Coronary artery (tissue), 2 donors: ENCODE data around the gene GRID1.

Experiments used
- DNase-seq: peaks from one replicate; pipeline ENCODE4 v3.0.0-alpha.2; 2017; ENCODE audit warnings: low spot score
- H3K27ac ChIP-seq, 2 donors: fragments of 200-600 bp; sonication (generic); one replicate each; pipeline ENCODE4 v1.5.1; 2016 to 2019
- H3K4me3 ChIP-seq: fragments of 200-600 bp; sonication (generic); 2 replicates; pipeline ENCODE4 v1.5.1; 2016; ENCODE audit warnings: mild to moderate bottlenecking, moderate library complexity
- TF ChIP-seq, protein P1 (sequence below): fragments of 200-600 bp; sonication (generic); IDR thresholded peaks from one replicate; pipeline ENCODE4 v1.5.1; 2019; ENCODE audit warnings: antibody characterized with exemption

GRID1 gene

DNA sequence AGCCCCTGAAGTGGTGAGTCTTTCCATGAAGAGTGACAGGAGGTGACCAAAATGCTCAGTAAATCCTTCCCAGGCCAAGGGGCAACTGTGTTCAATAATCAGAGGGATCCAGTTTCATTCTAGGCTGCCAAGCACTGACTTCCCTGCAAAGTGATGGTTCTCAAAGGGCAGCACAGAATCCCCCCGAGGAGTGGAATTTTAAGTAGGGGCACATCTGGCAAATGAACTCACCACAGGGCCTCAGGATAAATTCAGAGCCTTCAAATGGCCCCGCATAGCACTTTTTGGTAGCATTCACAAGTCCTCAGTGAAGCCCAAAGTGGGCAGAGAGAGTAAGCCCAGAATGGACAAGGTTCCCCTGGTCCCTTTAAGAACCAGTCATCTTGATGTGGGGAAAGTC, 602.5 kb downstream of the GRID1 start:
- Histone ChIP-seq H3K27ac (no peak overlapping the region), H3K4me3 (no peak overlapping the region)
- no peak for DNase-seq
- TF ChIP-seq, protein P1, sequence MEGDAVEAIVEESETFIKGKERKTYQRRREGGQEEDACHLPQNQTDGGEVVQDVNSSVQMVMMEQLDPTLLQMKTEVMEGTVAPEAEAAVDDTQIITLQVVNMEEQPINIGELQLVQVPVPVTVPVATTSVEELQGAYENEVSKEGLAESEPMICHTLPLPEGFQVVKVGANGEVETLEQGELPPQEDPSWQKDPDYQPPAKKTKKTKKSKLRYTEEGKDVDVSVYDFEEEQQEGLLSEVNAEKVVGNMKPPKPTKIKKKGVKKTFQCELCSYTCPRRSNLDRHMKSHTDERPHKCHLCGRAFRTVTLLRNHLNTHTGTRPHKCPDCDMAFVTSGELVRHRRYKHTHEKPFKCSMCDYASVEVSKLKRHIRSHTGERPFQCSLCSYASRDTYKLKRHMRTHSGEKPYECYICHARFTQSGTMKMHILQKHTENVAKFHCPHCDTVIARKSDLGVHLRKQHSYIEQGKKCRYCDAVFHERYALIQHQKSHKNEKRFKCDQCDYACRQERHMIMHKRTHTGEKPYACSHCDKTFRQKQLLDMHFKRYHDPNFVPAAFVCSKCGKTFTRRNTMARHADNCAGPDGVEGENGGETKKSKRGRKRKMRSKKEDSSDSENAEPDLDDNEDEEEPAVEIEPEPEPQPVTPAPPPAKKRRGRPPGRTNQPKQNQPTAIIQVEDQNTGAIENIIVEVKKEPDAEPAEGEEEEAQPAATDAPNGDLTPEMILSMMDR, result no peak

DNA sequence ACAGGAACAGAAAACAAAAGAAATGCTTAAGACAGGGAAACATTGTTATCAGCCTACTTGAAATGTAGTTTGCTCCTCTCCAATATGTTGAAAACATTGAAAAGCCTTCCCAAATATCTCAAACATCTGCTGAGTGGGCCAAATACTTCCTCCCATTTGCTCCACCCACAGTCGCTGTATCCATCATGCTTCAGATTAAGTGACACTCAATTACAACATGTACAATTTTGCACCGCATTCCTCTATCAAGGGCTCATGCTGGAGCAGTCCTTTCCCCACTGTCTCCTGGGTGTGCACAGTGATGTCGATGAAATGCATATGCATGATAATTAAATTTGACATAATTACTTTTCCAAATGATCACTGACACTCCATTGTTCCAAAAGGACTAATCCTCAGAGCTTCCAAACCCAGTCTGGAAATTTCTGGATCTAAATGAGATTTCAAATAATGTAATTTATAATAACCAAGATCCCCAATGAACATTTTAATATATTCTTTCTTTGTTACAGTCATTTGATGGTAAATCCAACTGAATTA, 604.6 kb downstream of the GRID1 start:
- Histone ChIP-seq H3K4me3 (no peak overlapping the region), H3K27ac (no peak overlapping the region)
- TF ChIP-seq, protein P1, result no peak
- DNase-seq, result no peak

DNA sequence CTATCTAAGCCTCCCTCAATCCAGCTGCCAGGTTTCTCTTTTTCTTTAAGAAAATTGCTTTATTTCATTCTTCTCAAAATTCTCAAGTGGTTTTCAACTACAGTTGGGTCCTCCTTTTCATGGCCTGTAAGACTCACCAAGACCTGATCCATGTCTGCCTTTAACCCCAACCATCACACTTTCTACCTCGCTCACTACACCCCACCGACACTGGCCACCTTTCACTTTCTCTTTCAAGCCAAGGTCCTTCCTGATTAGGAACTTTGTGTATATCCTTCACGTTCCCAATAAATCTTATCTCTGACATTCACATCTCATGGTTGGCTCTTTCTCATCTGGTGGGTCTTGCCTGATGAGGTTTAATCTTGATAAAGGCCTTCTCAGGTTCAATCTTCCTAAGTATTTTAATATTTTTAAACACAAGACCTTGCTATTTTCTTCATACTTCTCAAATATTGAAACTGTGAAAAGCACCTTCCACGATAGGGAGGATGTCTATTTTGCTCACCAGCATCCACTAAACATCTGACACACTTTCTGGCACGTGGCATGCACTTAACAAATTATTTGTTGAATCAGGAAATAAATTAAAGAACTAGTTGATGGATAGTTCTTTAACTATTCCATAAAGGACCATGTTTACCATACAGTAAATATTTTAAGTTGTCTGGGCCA, 624.8 kb downstream of the GRID1 start:
- DNase-seq, result no peak
- Histone ChIP-seq H3K27ac (no peak overlapping the region), H3K4me3 (no peak overlapping the region)
- TF ChIP-seq, protein P1, result no peak

DNA sequence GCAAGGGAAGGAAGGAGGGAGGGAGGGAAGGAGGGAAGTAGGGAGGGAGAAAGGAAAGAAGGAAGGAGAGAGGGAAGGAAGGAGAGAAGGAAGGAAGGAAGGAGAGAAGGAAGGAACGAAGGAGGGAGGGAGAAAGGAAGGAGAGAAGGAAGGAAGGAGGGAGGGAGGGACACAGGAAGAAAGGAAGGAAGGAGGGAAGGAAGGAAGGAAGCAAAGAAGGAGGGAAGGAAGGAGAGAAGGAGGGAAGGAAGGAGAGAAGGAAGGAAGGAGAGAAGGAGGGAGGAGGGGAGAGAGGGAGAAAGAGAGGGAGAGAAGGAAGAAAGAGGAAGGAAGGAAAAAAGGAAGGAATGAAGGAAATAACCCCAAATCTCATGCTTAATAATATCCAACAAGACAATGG, 630.6 kb downstream of the GRID1 start:
- Histone ChIP-seq H3K27ac (no peak overlapping the region), H3K4me3 (no peak overlapping the region)
- no peak for DNase-seq
- TF ChIP-seq, protein P1, result no peak

DNA sequence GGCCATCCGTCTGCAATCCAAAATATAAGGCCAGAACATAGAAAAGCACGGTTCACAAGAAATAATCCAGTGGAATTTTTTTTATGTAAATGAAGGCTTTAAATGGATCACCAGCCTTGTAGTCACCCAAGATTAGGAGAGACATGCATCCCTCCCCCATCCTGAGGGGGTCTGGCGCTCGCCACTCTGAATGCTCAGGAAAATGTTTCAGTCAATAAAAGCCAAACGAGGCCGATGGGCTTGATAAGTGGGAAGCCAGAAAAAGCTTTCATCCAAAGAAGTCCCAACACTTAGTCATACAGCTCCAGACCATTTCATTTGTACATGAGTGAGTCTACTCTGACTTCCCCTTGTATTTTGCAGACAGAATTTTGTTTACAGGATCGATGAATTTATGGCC, 631.8 kb downstream of the GRID1 start:
- TF ChIP-seq, protein P1, result no peak
- no peak for DNase-seq
- no peak overlapping the region for H3K27ac ChIP-seq
- no peak overlapping the region for H3K4me3 ChIP-seq

DNA sequence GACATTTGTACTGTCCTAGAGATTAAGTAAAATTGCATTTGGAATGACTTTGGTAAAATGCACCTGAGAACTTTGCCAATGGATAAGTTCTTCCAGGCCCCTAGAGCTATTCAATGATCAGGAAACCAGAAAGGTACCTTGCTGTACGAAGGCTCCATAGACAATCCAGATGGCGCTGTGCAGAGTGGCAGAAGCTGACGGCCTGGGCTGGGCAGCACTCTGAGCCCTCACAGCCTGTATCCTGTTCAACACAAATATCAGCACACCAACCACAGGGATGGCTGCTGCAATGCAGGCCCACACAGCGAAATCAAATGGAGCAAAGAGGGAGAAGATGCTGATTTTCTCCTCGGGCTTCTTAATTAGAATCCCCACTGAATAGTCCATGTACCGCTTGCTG, 642.4 kb downstream of the GRID1 start:
- no peak overlapping the region for H3K27ac ChIP-seq
- TF ChIP-seq, protein P1, result no peak
- no peak overlapping the region for H3K4me3 ChIP-seq
- DNase-seq, result no peak

DNA sequence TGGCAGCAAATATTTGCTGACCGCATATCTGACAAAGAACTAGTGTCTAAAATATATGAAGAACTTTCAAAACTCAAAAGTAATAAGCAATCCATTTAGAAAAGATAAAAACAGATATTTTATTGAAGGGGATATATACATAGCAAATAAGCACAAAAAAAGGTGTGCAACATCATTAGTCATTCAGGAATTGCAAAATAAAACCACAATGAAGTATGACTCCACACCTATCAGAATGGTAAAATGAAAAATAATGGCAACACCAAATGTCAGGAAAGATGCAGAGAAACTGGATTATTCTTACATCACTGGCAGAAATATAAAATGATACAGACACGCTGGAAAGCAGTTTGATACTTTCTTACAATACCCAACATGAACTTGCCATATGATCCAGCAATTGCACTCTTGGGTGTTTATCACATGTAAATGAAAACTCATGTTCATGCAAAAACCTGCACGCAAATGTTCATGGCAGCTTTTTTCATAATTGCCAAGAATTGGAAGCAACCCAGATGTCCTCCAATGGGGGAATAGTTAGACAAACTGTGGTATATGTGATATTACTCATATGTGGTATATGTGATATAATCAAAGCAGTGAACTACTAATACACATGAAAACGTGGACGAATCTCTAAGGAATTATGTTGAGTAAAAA, 645.5 kb downstream of the GRID1 start:
- no peak for DNase-seq
- TF ChIP-seq, protein P1, result no peak
- H3K4me3 ChIP-seq, result no peak overlapping the region
- no peak overlapping the region for H3K27ac ChIP-seq
